Lower leg skin (tissue), 4 donors: ENCODE results near the gene KIDINS220. TPM values are rescaled to one million over a fixed set of nuclear protein-coding genes. Genes with fewer than 3 reads are reported as not detected.

Experiments
- DNase-seq, 2 donors: peaks; one replicate each; pipeline ENCODE4 v3.0.0-alpha.2; 2019; ENCODE audit warnings: low spot score in 2 of 2
- H3K4me3 ChIP-seq: fragments of 200-600 bp; sonication (generic); 2 replicates; pipeline ENCODE4 v1.5.1; 2017; ENCODE audit warnings: mild to moderate bottlenecking, low read depth; ENCODE audit not compliant: poor library complexity, severe bottlenecking
- POLR2A ChIP-seq, 2 donors: fragments of 450-650 bp; IDR thresholded peaks; one replicate each; pipeline ENCODE4 v1.6.1; 2016 to 2017; ENCODE audit warnings: antibody characterized with exemption in 2 of 2, mild to moderate bottlenecking in 1 of 2, moderate library complexity in 1 of 2
- WGBS, 2 donors: methylation state at CpG; one replicate each; pipeline ENCODE4 v1.1.5; 2018; 5-methylcytosine and 5-hydroxymethylcytosine counted together
- intact Hi-C: fragments of 100-400 bp; cut with DNase I; formaldehyde crosslinking; loops from one replicate; pipeline ENCODE4 v1.15.0; 2023; ENCODE audit warnings: low total_unique reads
- total RNA-seq, 4 donors: library from RNA; depleted of rRNA; stranded (reverse); fragments of >200 nt; gene quantifications; one replicate each; pipeline ENCODE4 v1.1.0, GENCODE V29; 2016
- TF ChIP-seq, protein P1 (sequence below), 3 donors: fragments of 450-650 bp; IDR thresholded peaks; one replicate each; pipeline ENCODE4 v1.5.1; 2016; ENCODE audit warnings: antibody characterized with exemption in 3 of 3, mild to moderate bottlenecking in 3 of 3, moderate library complexity in 2 of 3

The KIDINS220 gene
- total RNA-seq, 4 donors from 2014 or later: 44.6 to 65.0 (median 51.9) TPM

DNA sequence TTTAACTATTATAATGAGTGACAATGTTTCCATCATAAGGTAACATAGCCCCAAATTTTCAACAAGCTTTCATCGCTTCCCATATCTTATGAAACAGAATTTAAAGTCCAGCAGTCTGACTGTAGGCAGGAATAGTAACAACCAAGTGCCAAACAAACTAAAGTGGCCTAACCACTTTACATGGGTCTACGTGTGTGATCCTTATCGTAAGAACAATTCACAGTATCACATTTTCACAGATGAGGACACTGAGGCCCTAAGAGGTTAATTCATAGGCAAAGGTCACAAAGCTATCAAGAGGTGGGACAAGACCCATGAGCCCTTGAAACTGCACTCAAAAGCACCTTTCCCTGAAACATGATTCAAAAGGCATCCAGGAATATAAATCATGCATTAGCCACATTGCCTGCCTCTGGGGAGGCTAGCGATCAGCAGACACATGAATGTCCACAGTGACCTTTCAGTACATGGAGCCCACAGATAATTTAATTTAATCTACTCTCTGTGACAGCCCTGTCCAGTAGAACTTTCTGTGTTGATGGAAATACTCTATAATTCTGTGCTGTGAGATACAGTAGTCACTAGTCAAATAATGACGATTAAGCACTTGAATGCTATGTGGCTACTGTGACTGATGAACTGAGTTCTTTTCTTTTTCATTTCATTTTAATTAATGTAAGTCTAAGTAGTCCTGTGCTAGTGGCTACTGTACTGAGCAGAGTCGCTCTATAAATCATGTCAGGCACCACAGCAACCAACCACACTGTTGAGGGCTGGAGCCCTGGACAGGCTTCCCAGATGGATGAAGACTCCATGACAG lies 30.3 kb downstream of the KIDINS220 start:
- TF ChIP-seq, protein P1, sequence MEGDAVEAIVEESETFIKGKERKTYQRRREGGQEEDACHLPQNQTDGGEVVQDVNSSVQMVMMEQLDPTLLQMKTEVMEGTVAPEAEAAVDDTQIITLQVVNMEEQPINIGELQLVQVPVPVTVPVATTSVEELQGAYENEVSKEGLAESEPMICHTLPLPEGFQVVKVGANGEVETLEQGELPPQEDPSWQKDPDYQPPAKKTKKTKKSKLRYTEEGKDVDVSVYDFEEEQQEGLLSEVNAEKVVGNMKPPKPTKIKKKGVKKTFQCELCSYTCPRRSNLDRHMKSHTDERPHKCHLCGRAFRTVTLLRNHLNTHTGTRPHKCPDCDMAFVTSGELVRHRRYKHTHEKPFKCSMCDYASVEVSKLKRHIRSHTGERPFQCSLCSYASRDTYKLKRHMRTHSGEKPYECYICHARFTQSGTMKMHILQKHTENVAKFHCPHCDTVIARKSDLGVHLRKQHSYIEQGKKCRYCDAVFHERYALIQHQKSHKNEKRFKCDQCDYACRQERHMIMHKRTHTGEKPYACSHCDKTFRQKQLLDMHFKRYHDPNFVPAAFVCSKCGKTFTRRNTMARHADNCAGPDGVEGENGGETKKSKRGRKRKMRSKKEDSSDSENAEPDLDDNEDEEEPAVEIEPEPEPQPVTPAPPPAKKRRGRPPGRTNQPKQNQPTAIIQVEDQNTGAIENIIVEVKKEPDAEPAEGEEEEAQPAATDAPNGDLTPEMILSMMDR (IDR thresholded peaks at IDR 0.05): no peak
- TF ChIP-seq POLR2A (IDR thresholded peaks at IDR 0.05): no peak
- 90 to 95% methylated on average over 6 of the region's 6 CpGs for WGBS, 2 donors
- DNase-seq: no peak
- intact Hi-C loops: no loop called here
- no peak overlapping the region for H3K4me3 ChIP-seq

DNA sequence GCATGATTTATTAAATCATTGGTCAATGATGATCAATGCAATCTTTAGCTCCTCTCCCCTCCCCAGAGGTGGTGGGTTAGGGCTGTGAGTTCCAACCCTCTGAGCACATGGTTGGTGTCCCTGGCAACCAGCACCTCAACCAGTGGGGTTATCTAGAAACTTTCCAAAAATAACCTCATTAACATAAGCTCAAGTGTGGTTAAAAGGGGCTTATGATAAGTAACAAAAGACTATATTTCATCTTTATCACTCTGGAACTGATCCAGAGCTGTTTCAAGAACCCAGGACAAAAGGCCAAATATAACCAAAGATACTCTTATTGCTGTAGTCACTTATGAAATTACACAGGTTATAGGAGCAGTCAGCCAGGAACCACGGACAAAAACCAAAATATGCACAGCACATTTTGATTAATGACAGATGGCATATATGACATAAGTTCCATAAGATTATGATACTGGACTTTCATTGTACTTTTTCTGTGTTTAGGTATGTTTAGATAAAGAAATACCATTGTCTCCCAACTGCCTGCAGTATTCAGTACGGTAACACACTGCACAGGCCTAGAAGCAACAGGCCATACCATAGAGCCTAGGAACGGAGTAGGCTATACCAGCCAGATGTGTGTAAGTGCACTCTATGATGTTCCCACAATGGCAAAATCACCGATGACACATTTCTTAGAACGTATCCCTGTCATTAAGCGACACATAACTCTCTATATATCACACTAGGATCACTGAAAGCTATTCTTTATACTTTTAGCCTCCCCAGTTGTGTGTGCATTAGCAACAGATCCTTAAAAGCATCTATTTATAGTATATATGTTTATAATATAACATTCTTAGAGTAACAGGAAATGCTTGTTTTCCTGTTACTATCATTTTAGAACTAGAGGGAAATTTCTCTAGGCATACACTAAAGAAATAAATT lies 31.9 kb downstream of the KIDINS220 start:
- intact Hi-C loops: no loop called here
- no peak for TF ChIP-seq POLR2A (IDR thresholded peaks at IDR 0.05)
- TF ChIP-seq, protein P1 (IDR thresholded peaks at IDR 0.05): no peak
- WGBS, 2 donors: 79 to 86% methylated on average over 6 of the region's 6 CpGs
- DNase-seq: no peak
- H3K4me3 ChIP-seq: no peak overlapping the region

DNA sequence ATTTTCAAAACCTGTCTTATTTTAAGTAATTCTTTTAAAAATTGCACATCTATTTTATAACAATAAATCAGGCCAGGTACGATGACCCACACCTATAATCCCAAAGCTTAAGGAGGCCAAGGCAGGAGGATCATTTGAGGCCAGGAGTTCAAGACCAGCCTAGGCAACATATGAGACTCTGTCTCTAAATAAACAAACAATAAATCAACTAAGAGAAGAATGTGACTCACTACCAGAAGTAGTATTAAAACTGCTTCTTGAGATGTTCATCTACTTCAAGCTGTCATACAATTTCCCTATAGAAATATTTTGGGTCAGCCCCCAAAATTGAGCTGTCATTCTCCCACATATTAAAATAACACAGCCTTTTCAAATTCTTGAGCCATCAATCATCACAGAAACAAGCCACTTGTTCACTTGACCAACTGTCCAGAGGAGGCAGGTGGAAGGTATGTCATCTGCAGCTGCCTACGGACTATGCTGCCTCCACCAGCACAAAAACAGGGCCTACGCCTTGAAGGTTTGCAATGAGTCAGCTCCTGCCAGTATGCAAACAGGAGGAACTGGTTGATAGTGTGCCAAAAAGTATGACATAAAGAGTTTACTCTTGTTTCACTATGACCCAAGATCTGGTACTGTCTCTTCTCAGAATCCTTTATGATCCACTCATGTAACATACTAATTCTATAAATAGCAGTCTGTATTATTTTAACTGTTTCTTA lies 33.6 kb downstream of the KIDINS220 start:
- no peak overlapping the region for H3K4me3 ChIP-seq
- peak in 1 of 2 donors; percentile 30 for DNase-seq
- 66 to 73% methylated on average over 3 of the region's 3 CpGs for WGBS, 2 donors
- no peak for TF ChIP-seq POLR2A (IDR thresholded peaks at IDR 0.05)
- TF ChIP-seq, protein P1 (IDR thresholded peaks at IDR 0.05): no peak
- intact Hi-C loops: no loop called here

DNA sequence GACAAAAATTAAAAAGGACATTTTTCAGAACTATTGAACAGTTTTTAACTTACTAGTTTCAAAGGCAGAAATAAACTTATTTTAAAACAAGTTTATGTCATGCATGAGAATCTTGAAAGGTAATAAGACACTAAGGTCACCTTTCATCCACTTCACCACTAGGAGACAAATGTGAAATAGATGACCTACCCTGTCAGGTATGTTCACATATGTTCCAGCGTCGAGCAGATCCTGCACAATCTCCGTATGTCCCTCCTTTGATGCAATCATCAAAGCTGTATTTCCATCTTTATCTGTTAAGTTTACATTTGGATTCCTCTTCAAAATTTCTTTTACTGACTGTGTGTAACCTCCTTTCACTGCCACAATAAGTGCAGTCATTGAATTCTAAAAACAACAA lies 34.7 kb downstream of the KIDINS220 start:
- intact Hi-C loops: no loop called here
- 72 to 78% methylated on average over 3 of the region's 3 CpGs for WGBS, 2 donors
- no peak for TF ChIP-seq POLR2A (IDR thresholded peaks at IDR 0.05)
- no peak overlapping the region for H3K4me3 ChIP-seq
- DNase-seq: no peak

DNA sequence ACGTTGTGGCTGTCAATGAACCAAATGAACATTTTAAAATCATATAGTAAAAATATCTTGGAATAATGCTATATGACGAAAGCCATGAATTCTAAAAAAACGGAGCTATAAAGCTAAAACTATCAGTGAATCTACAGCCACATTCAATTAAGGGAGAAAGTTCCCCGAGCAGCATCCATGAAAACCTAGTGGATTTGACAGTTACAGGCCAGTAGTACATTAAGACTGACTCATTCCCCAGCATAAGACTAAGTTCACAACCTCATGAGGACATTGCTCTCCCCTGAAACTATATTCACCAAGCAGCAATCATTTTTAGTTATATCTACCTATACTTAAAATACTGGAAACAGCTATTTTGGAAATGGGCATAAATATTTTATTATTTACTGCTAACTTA lies 36.6 kb downstream of the KIDINS220 start:
- WGBS, 2 donors: 92 to 96% methylated on average over 4 of the region's 4 CpGs
- no peak for DNase-seq
- TF ChIP-seq POLR2A (IDR thresholded peaks at IDR 0.05): no peak
- TF ChIP-seq, protein P1 (IDR thresholded peaks at IDR 0.05): no peak
- H3K4me3 ChIP-seq: no peak overlapping the region
- intact Hi-C loops: no loop called here
